Measurements from ENCODE around the gene TXNDC8.

DNA sequence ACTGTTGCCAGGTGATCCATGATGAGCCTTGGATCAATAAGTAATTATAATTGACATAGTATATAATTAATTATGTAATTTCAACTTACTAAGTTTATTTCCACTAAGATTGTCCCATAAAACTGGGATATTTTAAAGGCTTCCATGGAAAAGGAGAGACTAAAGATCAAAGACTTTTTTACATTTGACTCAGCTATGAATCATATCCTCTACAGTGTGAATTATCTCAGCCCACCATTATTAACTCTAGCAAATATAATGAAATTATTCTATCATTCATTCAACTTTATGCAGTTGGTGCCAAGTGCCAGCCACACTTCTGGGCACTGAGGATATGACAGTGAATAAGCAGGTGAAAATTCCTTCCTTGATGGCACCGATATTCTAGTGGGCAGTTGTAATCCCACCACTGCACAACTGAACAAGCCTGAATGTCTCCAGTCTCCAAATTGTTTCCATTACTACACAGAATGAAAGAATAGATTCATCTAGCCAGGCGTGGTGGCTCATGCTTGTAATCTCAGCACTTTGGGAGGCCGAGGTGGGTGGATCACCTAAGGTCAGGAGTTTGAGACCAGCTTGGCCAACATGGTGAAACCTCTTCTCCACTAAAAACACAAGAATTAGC, 59.5 kb downstream of the TXNDC8 start:
- no peak for TF ChIP-seq TAF1 (IDR thresholded peaks at IDR 0.05; ENCODE audit: borderline replicate concordance, low read depth, low read length)
- TF ChIP-seq POLR2A (IDR thresholded peaks at IDR 0.05; ENCODE audit: low read depth, low read length) = no peak
- TF ChIP-seq POLR2AphosphoS5 (IDR thresholded peaks at IDR 0.05; ENCODE audit: low read depth, low read length) = no peak
